Cardiac muscle cell (in vitro differentiated cells and primary cell): ENCODE data around the gene TENT5C. TPM values are rescaled to one million over a fixed set of nuclear protein-coding genes. Genes with fewer than 3 reads are reported as not detected.

Experiments used
- DNase-seq, 2 donors: peaks; one replicate each; pipeline versions ENCODE4 v3.0.0 to v3.0.0-alpha.2; 2010 to 2017; ENCODE audit warnings: low read depth in 1 of 2, low spot score in 1 of 2
- H3K27ac ChIP-seq: fragments of 200-600 bp; sonication (generic); 2 replicates; pipeline ENCODE4 v1.5.1; 2016
- H3K27me3 ChIP-seq: fragments of 200-600 bp; sonication (generic); 2 replicates; pipeline ENCODE4 v1.6.0; 2016; ENCODE audit warnings: control low read depth
- H3K36me3 ChIP-seq: fragments of 200-600 bp; sonication (generic); 2 replicates; pipeline ENCODE4 v1.5.1; 2016; ENCODE audit warnings: control low read depth
- H3K4me1 ChIP-seq: fragments of 200-600 bp; sonication (generic); 2 replicates; pipeline ENCODE4 v1.8.1; 2017; ENCODE audit warnings: low read depth, mild to moderate bottlenecking, mixed run types
- H3K4me3 ChIP-seq: fragments of 200-600 bp; sonication (generic); 2 replicates; pipeline ENCODE4 v1.5.1; 2016; ENCODE audit warnings: mild to moderate bottlenecking
- H3K9me3 ChIP-seq: fragments of 200-600 bp; sonication (generic); 2 replicates; pipeline ENCODE4 v1.5.1; 2017; ENCODE audit warnings: low read depth, mild to moderate bottlenecking, control low read depth
- polyA plus RNA-seq: library from polyadenylated mRNA; unstranded; fragments of >200 nt; fragmentation: Nextera tagmentation; extraction: Ambion mirVana; gene quantifications from 2 replicates; pipeline ENCODE4 v1.2.1, GENCODE V29; 2016
- total RNA-seq: library from RNA; depleted of rRNA; stranded (reverse); fragments of >200 nt; gene quantifications from 2 replicates; pipeline ENCODE4 v1.2.3, GENCODE V29; 2016
- TF ChIP-seq, protein P1 (sequence below): IDR thresholded peaks from 2 replicates; pipeline ENCODE4 v1.5.1; 2012; ENCODE audit warnings: low read depth, mild to moderate bottlenecking, low read length

Gene TENT5C
- total and polyA plus RNA-seq, 2 experiments from 2014 or later = 0.63 to 1.1 TPM

DNA sequence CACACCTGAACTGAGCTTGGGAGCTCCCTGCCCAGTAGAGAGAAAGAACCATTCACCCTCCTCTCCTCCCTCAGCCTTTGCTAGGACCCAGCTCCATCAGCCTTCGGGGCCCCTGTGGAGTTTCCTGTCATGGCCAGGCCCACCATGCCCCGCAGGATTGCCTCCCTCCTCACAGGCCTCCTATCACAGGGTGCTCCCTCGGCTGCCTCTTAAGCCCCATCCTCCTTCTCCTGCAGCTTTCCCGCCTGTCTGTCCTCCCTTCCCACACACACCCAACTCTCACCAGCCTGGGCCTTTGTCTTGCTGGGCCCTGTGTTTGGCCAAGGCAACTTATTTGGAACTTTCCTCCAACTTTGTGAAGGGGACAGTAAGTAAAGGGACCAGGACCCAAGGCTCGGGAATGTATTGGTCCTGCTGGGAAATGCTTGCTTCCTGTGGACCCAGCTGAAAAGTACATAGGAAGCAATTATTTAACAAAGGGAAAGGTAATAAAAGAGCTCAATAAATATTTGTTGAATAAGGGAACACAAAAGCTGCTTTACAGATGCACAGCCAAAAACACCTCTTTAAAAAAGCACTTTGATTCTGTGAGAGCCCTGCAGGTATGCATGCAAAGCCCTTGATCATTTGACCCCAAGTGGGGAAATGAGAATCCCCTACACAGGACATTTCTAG, 31.6 kb upstream of the TENT5C start:
- no peak overlapping the region for H3K27ac ChIP-seq
- no peaks in the 10 kb centered on the region for H3K27me3 ChIP-seq
- H3K9me3 ChIP-seq = no peaks in the 10 kb centered on the region
- no peak overlapping the region for H3K4me3 ChIP-seq
- no peak for DNase-seq
- TF ChIP-seq, protein P1, sequence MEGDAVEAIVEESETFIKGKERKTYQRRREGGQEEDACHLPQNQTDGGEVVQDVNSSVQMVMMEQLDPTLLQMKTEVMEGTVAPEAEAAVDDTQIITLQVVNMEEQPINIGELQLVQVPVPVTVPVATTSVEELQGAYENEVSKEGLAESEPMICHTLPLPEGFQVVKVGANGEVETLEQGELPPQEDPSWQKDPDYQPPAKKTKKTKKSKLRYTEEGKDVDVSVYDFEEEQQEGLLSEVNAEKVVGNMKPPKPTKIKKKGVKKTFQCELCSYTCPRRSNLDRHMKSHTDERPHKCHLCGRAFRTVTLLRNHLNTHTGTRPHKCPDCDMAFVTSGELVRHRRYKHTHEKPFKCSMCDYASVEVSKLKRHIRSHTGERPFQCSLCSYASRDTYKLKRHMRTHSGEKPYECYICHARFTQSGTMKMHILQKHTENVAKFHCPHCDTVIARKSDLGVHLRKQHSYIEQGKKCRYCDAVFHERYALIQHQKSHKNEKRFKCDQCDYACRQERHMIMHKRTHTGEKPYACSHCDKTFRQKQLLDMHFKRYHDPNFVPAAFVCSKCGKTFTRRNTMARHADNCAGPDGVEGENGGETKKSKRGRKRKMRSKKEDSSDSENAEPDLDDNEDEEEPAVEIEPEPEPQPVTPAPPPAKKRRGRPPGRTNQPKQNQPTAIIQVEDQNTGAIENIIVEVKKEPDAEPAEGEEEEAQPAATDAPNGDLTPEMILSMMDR = no peak
- H3K4me1 ChIP-seq = no peaks in the 10 kb centered on the region
- H3K36me3 ChIP-seq = no peaks in the 10 kb centered on the region

DNA sequence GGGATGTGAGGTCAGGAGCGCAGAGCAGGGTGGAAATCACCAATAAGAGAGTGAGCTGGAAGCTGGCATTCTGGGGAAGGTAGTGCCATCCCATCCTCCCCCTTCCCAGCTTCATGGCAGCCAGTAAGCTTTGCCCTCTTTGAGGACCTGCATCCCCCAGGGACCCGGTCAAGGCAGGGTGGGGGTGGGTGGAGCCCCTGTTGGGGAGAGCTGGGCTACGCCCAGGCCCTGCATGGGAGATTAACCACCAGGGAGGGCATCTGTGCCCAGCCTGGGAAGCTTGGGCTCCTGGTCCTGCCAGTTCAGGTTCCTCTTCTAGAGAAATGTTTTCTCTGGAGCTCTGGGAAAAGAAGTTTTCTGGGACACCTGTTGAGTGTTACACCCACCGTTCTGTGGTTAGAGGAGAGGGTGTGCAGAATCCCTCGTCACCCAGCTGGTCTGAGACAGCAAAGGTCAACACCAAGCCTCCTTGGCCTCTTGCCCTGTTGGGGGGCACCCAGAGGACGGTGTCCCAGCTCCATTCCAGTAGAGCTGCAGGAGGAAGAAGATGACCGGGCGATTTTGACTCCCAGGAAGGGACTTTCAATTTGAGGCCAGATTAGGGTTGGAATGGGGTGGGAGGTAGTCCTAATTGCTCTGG, 30.1 kb upstream of the TENT5C start:
- Histone ChIP-seq H3K27me3 (no peaks in the 10 kb centered on the region), H3K4me3 (no peak overlapping the region), H3K4me1 (no peaks in the 10 kb centered on the region), H3K36me3 (no peaks in the 10 kb centered on the region), H3K9me3 (no peaks in the 10 kb centered on the region), H3K27ac (no peak overlapping the region)
- no peak for DNase-seq
- TF ChIP-seq, protein P1 = no peak

DNA sequence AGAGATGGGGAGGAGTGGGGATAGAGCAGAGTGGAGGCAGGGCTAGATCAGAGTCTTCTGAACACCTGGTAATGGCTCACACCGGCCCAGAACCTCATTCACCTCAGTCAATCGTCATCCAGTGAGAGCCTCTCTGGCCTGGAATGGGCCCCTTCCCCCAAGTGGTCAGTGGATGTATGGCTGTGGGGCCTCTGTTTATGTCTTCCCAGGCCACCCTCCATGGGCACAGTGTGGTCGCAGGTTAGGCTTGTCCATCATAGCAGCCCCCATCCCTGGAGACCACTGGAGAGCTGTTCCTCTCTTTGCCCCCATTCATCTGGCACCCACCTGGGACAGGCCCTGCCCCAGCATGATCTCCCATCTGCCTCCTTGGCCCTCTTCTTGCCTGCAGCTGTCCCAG, 29.6 kb upstream of the TENT5C start:
- Histone ChIP-seq H3K27ac (no peak overlapping the region), H3K4me3 (no peak overlapping the region), H3K9me3 (no peaks in the 10 kb centered on the region), H3K27me3 (no peaks in the 10 kb centered on the region), H3K4me1 (no peaks in the 10 kb centered on the region), H3K36me3 (no peaks in the 10 kb centered on the region)
- no peak for DNase-seq
- TF ChIP-seq, protein P1 = no peak

DNA sequence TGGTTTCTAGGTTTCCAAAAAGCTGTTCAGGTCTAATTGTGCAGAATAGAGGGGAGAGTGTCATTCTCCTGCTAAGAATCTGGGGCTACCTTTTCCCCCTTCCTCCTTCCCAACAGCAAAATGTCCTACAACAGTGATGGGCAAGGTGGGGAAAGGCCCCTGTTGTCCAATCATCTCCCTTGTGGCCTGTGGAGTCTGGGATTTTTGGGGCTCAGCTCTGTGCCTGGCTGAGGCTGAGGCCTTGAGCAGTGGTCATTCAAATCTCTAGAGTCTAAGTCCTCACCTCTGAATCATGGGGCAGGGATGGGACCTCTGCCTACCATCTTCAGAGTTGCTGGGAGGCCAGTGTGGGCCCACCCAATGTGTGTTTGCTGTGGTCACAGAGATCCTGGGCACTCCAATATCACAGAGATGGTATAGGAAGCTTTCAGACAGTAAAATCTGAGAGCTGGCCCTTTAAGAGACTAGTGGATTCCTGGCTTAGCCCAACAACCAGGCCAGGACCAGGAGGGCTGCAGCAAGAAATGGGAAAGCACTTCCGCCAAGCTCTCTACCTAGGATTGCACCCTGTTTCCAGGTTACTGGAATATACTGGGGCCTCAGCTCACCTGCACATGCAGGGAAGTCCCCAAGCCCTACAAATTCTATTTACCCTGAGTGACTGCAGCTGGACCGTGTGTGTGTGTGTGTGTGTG, 28.5 kb upstream of the TENT5C start:
- Histone ChIP-seq H3K27me3 (no peaks in the 10 kb centered on the region), H3K4me1 (no peaks in the 10 kb centered on the region), H3K36me3 (no peaks in the 10 kb centered on the region), H3K27ac (no peak overlapping the region), H3K4me3 (no peak overlapping the region), H3K9me3 (no peaks in the 10 kb centered on the region)
- DNase-seq = no peak
- TF ChIP-seq, protein P1 = no peak

DNA sequence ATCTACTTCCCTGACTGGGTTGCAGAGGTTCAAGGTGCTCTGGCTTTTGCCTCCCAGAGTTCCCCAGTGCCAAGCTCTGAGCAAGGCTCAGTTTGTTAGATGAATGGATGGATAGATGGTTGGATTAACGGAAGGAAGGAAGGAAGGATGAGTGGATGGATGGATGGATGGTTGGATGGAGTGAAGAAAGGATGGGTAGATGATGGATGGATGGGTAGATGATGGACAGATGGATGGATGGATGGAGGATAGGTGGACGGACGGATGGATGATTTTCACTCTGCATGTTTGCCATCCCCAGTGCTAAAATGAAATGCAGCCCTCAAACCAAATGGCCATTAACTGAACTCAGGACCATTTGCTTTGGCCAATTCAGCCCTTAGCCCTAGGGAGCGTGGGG, 27.4 kb upstream of the TENT5C start:
- H3K4me3 ChIP-seq = no peak overlapping the region
- no peak overlapping the region for H3K27ac ChIP-seq
- H3K27me3 ChIP-seq = no peaks in the 10 kb centered on the region
- H3K36me3 ChIP-seq = no peaks in the 10 kb centered on the region
- no peak for DNase-seq
- H3K9me3 ChIP-seq = no peaks in the 10 kb centered on the region
- H3K4me1 ChIP-seq = no peaks in the 10 kb centered on the region
- TF ChIP-seq, protein P1 = no peak
